Activated CD4-positive, alpha-beta T cell treated with anti-CD3 and anti-CD28 coated beads for 36 hours (primary cell): ENCODE measurements around the gene BEST1. TPM values are rescaled to one million over a fixed set of nuclear protein-coding genes. Genes with fewer than 3 reads are reported as not detected.

ENCODE experiments used
- ATAC-seq: fragments of 200-7000 bp; cut with Tn5 transposase; one replicate; pipeline ENCODE4 v1.10.0; 2021; ENCODE audit warnings: mild to moderate bottlenecking, moderate library complexity
- CTCF ChIA-PET: fragments of 350-600 bp; sonication (Branson Sonifier 250); formaldehyde crosslinking; loops from one replicate; lab custom pipeline; 2021; ENCODE audit warnings: antibody characterized with exemption; lab: Charles Lee
- POLR2A ChIA-PET: fragments of 350-600 bp; sonication (Branson Sonifier 250); formaldehyde crosslinking; loops from one replicate; lab custom pipeline; 2021; ENCODE audit warnings: antibody characterized with exemption, inconsistent platforms; lab: Charles Lee
- DNase-seq: peaks from one replicate; pipeline ENCODE4 v3.0.0-alpha.2; 2020
- H3K27ac Mint-ChIP-seq: one replicate; pipeline ENCODE4 v1.8.0; 2021; ENCODE audit warnings: mixed read lengths
- H3K27me3 Mint-ChIP-seq: one replicate; pipeline ENCODE4 v1.8.0; 2021; ENCODE audit warnings: mixed read lengths
- H3K36me3 Mint-ChIP-seq: one replicate; pipeline ENCODE4 v1.8.0; 2021; ENCODE audit warnings: low read depth, mixed read lengths
- H3K4me1 Mint-ChIP-seq: one replicate; pipeline ENCODE4 v1.8.0; 2021; ENCODE audit warnings: mixed read lengths
- H3K4me3 Mint-ChIP-seq: one replicate; pipeline ENCODE4 v1.8.0; 2021; ENCODE audit warnings: mild to moderate bottlenecking, moderate library complexity, mixed read lengths
- H3K9me3 Mint-ChIP-seq: one replicate; pipeline ENCODE4 v1.8.0; 2021; ENCODE audit warnings: low read depth, mixed read lengths
- intact Hi-C, 2 experiments: fragments of 100-400 bp; cut with DNase I in 1 of 2; cut with micrococcal nuclease in 1 of 2; formaldehyde crosslinking; loops; one replicate each; pipeline versions ENCODE4 v1.14.2 to v1.15.1; 2022 to 2024; cut with DNase I, micrococcal nuclease
- total RNA-seq, 2 experiments: library from RNA; stranded (reverse); gene quantifications; one replicate each; pipeline ENCODE4 v1.2.3, GENCODE V29; 2021

Gene BEST1
- total RNA-seq, 2 experiments from 2014 or later, result 0.37 to 0.65 TPM

DNA sequence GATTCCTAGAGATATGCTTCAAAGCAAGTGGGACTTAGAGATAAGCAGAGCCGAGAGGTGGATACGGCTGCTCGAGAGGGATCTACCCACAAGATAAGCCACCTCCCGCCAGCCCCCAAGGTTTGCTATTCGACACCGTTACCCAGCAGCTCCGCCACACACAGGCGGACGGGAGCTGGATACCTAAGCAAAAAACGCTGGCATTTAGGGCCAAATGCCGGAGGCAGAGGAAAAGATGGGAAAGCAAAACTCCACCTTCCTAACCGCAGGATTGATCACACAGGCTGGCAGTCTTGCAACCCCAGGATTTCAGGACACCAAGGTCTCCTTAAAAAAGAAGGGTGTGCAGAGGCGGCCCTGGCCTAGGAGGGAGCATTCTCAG lies 16.6 kb downstream of the BEST1 start:
- no peaks in the 10 kb centered on the region for H3K27me3 Mint-ChIP-seq
- H3K36me3 Mint-ChIP-seq, result peaks cover 41% of the 10 kb centered on the region
- intact Hi-C loops, result loop anchor here (1.0 to 5.0 kb wide), 9 partner anchors 59 to 174 kb away; partner anchors contain the start of genes FADS3 (in 1 of the 2), FEN1 (in 1 of the 2) and TMEM258 (in 1 of the 2)
- POLR2A ChIA-PET, result no interaction called here
- DNase-seq, result peak; percentile 52
- peaks cover 59% of the 10 kb centered on the region for H3K4me1 Mint-ChIP-seq
- H3K4me3 Mint-ChIP-seq, result peak overlapping the region; percentile 91
- ATAC-seq, result no peak
- no peaks in the 10 kb centered on the region for H3K9me3 Mint-ChIP-seq
- CTCF ChIA-PET, result interaction anchor here (1.4 to 2.9 kb wide), 3 partner anchors 10 to 115 kb away, joined by 3 to 9 read pairs (median 7); no protein-coding TSS in a partner anchor
- H3K27ac Mint-ChIP-seq, result peak overlapping the region; percentile 76

DNA sequence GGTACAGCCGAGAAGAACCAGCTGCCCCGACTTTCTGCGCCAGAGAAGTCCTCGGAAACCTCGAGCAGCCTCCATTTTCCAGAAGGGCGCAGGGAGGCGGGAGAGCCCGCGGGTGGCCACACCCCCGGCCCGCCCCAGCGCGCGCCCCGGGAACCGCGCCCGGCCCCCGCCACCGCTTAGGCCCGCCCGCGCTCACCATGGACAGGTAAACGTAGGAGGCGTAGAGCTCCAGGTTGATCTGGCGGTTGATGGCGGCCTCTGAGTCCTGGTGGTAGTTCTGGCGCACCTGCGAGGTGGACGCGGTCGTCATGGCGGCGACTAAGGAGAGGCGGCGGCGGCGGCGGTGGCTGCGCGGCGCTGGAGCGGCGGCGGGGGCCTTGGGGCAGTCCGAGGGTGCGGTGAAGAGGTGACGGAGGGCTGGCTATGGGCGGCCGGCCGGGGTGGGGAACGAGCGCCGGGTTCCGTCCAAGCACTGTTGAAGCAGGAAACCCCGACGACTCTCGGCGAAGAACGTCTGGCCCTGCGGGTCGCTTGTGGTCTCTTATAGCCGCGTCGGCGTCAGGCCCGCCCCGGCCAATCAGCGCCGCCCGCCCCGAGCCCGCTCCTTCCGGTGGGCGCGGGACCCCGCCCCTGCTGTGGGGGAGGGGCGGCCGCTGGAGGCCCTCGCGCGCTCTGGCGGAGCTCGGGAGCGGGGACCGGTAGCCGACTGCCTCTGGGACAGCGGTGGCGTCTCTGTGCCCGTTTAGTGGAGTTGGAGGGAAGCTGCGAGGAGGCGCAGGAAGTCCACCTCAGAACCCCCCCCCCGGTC lies 17.2 kb downstream of the BEST1 start, which contains the start of gene FTH1:
FTH1 (minus strand) TSS at position 519 of the 808 bp plus-strand sequence; CDS start at position 310, 209 bp downstream.
- Mint-ChIP-seq H3K4me1 (peaks cover 63% of the 10 kb centered on the region), H3K27ac (peak within 1 kb of the TSS; percentile 92), H3K36me3 (peaks cover 41% of the 10 kb centered on the region), H3K9me3 (no peaks in the 10 kb centered on the region), H3K4me3 (peak within 1 kb of the TSS; percentile 91), H3K27me3 (no peaks in the 10 kb centered on the region)
- intact Hi-C loops, result loop anchor here (1.0 to 5.0 kb wide), 9 partner anchors 58 to 175 kb away; partner anchors contain the start of genes FADS3 (in 1 of the 2), FEN1 (in 1 of the 2) and TMEM258 (in 1 of the 2)
- CTCF ChIA-PET, result interaction anchor here (1.4 to 2.9 kb wide), 3 partner anchors 9 to 114 kb away, joined by 3 to 16 read pairs (median 9); no protein-coding TSS in a partner anchor
- POLR2A ChIA-PET, result interaction anchor here (0.6 to 1.0 kb wide), 8 partner anchors 14 to 885 kb away, joined by 3 to 11 read pairs (median 3); partner anchors contain the start of genes BEST1 and TUT1
- DNase-seq (peak; percentile 93), ATAC-seq (peak; percentile 76)

DNA sequence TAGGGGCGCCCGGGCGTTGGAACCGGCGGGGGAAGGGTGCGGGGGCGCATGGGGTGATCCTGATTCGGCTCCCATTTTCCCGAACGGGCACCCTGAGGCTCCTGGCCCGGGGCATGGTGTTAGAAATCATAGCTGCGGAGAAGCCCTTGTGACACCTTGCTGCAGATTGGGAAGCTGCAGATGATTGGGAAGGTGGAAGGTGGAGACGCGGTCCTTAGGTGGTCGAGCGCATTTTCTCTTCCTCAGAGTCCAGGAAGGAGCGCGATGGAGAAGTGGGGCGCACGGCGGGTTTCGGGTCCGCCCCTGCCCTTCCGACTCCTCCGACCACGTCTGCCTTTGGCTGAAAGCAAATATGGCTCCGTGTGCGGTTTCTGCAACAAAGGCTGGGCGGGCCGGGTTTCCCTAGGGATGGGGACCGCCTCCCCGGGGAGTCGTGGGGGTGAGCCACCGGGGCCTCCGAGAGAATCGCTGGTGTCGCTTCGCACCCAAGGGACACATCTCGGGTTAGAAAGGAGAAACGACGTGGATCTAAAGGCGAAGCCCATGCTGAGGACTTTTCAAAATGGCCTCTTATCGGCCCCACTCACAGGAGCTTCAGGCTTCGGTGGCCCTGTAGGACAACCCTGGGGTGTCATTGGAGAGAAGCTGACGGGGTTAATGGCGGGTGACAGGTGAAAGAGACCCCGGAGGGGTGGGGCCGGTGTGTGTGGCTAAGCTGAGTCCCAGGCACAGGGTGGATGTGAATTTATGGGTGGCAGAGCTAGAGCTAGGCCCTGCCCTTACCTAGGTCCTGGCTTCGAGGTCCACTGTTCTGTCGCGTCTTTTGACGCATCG lies 18.0 kb downstream of the BEST1 start:
- Mint-ChIP-seq H3K9me3 (no peaks in the 10 kb centered on the region), H3K4me1 (peaks cover 69% of the 10 kb centered on the region), H3K36me3 (peaks cover 40% of the 10 kb centered on the region), H3K27me3 (no peaks in the 10 kb centered on the region), H3K4me3 (peak overlapping the region; percentile 91), H3K27ac (peak overlapping the region; percentile 92)
- ChIA-PET POLR2A (interaction anchor here (0.6 to 1.0 kb wide), 9 partner anchors 11 to 974 kb away, joined by 3 to 4 read pairs (median 3); partner anchors contain the start of genes BEST1 and TUT1), CTCF (interaction anchor here (0.6 to 2.0 kb wide), 9 partner anchors 18 to 155 kb away, joined by 3 to 16 read pairs (median 4); partner anchors contain the start of gene INCENP)
- ATAC-seq (peak; percentile 13), DNase-seq (peak; percentile 60)
- intact Hi-C loops, result loop anchor here (1.0 to 5.0 kb wide), 10 partner anchors 19 to 176 kb away; partner anchors contain the start of genes FADS3 (in 1 of the 2), FEN1 (in 1 of the 2) and TMEM258 (in 1 of the 2)

DNA sequence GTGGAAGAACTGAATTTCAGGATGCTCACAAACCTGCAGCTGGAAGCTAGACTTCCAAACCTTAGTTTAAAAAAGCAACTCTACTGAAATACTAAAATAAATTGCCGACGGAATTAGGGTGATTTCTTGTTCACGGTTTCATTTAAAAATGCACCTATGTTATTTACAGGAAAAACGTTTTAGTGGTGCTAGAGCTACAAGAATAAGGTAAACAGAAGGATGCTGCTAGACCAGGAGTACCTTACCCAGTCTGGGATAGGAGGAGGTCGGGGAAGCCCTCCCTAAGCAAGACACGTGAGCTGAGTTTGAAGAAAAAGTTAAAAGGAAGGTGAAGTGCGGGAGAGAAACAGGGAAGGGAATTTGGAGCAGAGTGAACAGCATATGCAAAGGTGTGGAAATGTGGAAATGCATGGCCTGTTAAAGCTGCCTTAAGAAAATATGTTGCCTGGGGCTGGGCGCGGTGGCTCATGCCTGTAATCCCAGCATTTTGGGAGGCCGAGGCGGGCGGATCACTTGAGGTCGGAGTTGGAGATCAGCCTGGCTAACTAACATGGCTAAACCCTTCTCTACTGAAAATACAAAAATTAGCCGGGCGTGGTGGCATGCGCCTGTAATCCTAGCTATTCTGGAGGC lies 18.7 kb downstream of the BEST1 start:
- no peaks in the 10 kb centered on the region for H3K27me3 Mint-ChIP-seq
- no peak for ATAC-seq
- H3K36me3 Mint-ChIP-seq, result peaks cover 33% of the 10 kb centered on the region
- peak overlapping the region; percentile 91 for H3K4me3 Mint-ChIP-seq
- peak overlapping the region; percentile 92 for H3K27ac Mint-ChIP-seq
- intact Hi-C loops, result loop anchor here in 1 of 2 experiments (2.0 to 5.0 kb wide), 4 partner anchors 20 to 113 kb away; no protein-coding TSS in a partner anchor
- DNase-seq, result no peak
- POLR2A ChIA-PET, result interaction anchor here (0.7 kb wide), 2 partner anchors 10 to 974 kb away, joined by 3 read pairs; no protein-coding TSS in a partner anchor
- H3K9me3 Mint-ChIP-seq, result no peaks in the 10 kb centered on the region
- CTCF ChIA-PET, result interaction anchor here (0.6 to 2.0 kb wide), 10 partner anchors 13 to 155 kb away, joined by 3 to 16 read pairs (median 4); partner anchors contain the start of gene INCENP
- peaks cover 68% of the 10 kb centered on the region for H3K4me1 Mint-ChIP-seq

DNA sequence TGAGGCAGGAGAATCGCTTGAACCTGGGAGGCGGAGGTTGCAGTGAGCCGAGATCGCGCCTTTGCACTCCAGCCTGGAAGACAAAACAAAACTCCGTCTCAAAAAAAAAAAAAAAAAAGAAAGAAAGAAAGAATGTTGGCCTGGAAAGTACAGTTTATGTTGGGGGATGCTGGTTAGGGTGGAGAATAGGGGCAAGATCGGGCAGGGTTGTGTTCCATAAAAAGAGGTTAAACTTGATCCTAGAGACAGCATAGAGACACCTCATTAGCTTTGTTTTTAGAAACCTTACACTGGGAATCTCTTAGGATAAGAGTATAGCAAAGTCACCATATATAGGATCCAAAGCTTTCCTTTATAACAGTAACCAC lies 19.2 kb downstream of the BEST1 start:
- Mint-ChIP-seq H3K4me3 (peak overlapping the region; percentile 91), H3K27ac (peak overlapping the region; percentile 43), H3K4me1 (peaks cover 66% of the 10 kb centered on the region), H3K27me3 (no peaks in the 10 kb centered on the region), H3K36me3 (peaks cover 28% of the 10 kb centered on the region), H3K9me3 (no peaks in the 10 kb centered on the region)
- ChIA-PET POLR2A (no interaction called here), CTCF (interaction anchor here (0.7 to 2.0 kb wide), 11 partner anchors 13 to 155 kb away, joined by 3 to 16 read pairs (median 4); no protein-coding TSS in a partner anchor)
- DNase-seq (no peak), ATAC-seq (no peak)
- intact Hi-C loops, result loop anchor here in 1 of 2 experiments (2.0 to 5.0 kb wide), 4 partner anchors 21 to 113 kb away; no protein-coding TSS in a partner anchor

DNA sequence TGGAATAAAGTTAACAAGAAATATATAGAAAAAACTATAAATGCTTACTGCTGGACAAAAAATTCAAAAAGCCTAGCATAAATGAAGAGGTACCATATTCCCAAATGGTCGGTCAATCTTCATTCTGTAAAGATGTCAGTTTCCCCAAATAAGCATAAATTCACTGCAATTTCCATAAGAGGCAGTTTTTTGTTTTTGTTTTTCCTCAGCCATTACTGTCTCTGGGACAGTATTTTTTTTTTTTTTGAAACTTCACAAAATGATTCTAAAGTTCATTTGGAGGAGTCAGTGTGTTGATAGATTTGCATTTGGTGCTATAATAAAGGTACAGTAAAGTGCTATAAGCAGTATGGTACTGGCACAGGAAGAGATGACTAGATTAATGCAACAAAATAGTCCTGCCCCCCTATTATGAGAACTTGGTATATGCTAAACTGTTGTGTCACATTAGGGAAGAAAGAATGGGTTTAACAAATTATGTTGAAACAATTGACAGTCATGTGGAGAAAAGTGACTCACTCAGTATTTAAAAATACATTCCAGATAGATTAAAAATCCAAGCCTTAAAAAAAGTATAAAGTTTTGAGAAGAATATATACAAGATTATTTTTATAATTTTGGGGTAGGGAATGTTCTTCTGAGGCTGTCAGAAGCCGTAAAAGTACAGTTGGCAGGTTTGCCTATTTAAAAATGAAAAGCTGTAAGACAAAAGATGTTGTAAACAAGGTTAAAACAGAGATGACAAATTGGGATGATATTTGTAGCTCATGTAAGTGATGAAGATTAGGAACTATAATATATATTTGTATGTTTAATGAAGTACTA lies 19.9 kb downstream of the BEST1 start:
- no peaks in the 10 kb centered on the region for H3K9me3 Mint-ChIP-seq
- POLR2A ChIA-PET, result no interaction called here
- intact Hi-C loops, result loop anchor here (2.0 to 5.0 kb wide), 6 partner anchors 21 to 297 kb away; no protein-coding TSS in a partner anchor
- CTCF ChIA-PET, result interaction anchor here (0.7 to 3.7 kb wide), 8 partner anchors 10 to 124 kb away, joined by 3 to 13 read pairs (median 3); no protein-coding TSS in a partner anchor
- no peak for DNase-seq
- ATAC-seq, result peak; percentile 11
- H3K36me3 Mint-ChIP-seq, result peaks cover 21% of the 10 kb centered on the region
- no peak overlapping the region for H3K4me3 Mint-ChIP-seq
- peaks cover 60% of the 10 kb centered on the region for H3K4me1 Mint-ChIP-seq
- peak overlapping the region; percentile 12 for H3K27ac Mint-ChIP-seq
- no peaks in the 10 kb centered on the region for H3K27me3 Mint-ChIP-seq

DNA sequence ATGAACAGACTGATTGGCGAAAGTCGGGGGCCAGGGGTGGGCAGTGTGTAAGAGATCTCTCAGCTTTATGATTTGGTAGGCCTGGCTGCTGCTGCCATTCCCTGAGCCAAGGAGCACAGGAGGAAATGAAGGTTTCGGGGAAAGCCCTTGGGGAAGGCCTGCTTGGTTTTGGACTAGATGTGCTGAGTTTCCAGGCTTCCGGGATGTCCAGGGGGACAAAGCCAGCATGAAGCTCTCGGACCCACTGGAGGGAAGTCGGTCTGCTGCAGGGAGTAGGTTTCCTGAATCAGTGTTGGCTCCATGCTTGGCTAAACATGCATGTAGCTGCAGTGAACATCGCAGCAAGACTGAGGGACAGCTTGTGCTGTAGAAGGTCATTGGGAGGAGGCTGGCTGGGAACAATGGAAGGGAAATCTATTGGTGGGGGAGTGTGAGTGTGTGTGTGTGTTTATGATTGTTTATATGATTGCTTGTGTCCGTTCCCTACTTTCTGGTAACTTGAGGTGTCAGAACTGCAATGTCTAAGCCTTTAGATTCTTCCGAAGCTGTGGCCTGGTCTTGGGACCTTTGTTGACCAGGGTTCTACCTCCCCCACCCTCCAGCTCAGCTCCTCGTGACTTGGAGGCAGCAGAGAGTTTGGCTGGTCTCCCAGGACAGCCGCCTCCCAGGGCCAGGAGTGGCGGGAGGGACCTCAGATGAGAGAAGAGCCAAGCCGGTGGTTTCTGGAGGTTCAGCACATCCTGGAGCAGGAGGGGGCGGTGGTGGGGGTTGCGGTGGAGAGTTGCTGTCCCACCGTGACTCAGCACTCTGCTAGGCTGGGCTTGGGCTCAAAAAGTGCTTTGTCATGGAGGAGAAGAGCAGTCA lies 21.3 kb downstream of the BEST1 start:
- peaks cover 7% of the 10 kb centered on the region for H3K36me3 Mint-ChIP-seq
- POLR2A ChIA-PET, result interaction anchor here (0.6 to 0.7 kb wide), 2 partner anchors 110 to 270 kb away, joined by 3 to 4 read pairs; no protein-coding TSS in a partner anchor
- peak overlapping the region; percentile 66 for H3K27ac Mint-ChIP-seq
- no peak overlapping the region for H3K4me3 Mint-ChIP-seq
- H3K27me3 Mint-ChIP-seq, result no peaks in the 10 kb centered on the region
- DNase-seq, result peak; percentile 79
- H3K4me1 Mint-ChIP-seq, result peaks cover 54% of the 10 kb centered on the region
- H3K9me3 Mint-ChIP-seq, result no peaks in the 10 kb centered on the region
- intact Hi-C loops, result loop anchor here (1.0 to 5.0 kb wide), 3 partner anchors 41 to 296 kb away; no protein-coding TSS in a partner anchor
- no peak for ATAC-seq
- CTCF ChIA-PET, result interaction anchor here (0.7 to 3.7 kb wide), 4 partner anchors 12 to 110 kb away, joined by 3 to 13 read pairs (median 4); no protein-coding TSS in a partner anchor

DNA sequence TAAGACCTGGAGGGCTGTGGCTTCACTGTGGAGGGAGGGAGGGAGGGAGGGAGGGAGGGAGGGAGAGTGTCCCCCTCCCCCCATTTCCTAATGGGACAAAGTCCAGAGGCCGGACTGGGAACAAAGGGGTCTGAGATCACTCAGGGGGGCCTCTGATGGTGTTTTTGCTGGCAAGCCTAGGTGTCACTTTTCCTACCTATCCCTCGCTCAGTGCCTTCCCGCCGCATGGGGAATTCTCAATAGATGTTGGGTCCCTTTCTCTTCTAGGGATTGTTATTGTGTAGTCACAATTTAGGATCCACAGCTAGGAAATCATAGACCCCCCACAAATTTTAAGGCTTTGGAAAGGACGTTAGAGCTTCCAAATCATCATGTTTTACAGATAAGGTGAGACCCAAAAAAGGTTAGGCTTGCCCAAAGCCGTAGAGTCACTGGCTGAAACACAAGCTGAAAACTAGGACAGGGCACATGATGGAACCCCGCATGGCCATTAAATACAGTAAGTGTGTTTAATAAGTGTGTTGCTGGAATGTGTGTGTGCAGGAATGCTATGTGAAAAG lies 22.0 kb downstream of the BEST1 start:
- no peaks in the 10 kb centered on the region for H3K9me3 Mint-ChIP-seq
- POLR2A ChIA-PET, result no interaction called here
- peak overlapping the region; percentile 23 for H3K4me3 Mint-ChIP-seq
- intact Hi-C loops, result loop anchor here (1.0 to 5.0 kb wide), 3 partner anchors 40 to 295 kb away; no protein-coding TSS in a partner anchor
- CTCF ChIA-PET, result interaction anchor here (0.6 to 3.7 kb wide), 6 partner anchors 23 to 175 kb away, joined by 3 to 13 read pairs (median 4); no protein-coding TSS in a partner anchor
- ATAC-seq, result peak; percentile 0
- H3K27me3 Mint-ChIP-seq, result no peaks in the 10 kb centered on the region
- no peak for DNase-seq
- peak overlapping the region; percentile 90 for H3K27ac Mint-ChIP-seq
- H3K36me3 Mint-ChIP-seq, result peaks cover 3% of the 10 kb centered on the region
- peaks cover 54% of the 10 kb centered on the region for H3K4me1 Mint-ChIP-seq
